Nephron (organoid): ENCODE data around the gene TENM4.

Experiments used
- H3K27ac Mint-ChIP-seq, 3 experiments: 2 replicates each; pipeline ENCODE4 v1.8.0; 2020; ENCODE audit warnings: mixed read lengths in 3 of 3, mild to moderate bottlenecking in 2 of 3, moderate library complexity in 1 of 3
- H3K27me3 Mint-ChIP-seq: 2 replicates; pipeline ENCODE4 v1.8.0; 2021; ENCODE audit warnings: low read depth, mild to moderate bottlenecking, moderate library complexity, mixed read lengths
- H3K36me3 Mint-ChIP-seq: 2 replicates; pipeline ENCODE4 v1.8.0; 2020; ENCODE audit warnings: low read depth, mixed read lengths
- H3K4me1 Mint-ChIP-seq: 2 replicates; pipeline ENCODE4 v1.8.0; 2020; ENCODE audit warnings: mixed read lengths
- H3K4me3 Mint-ChIP-seq, 3 experiments: 2 replicates each; pipeline ENCODE4 v1.8.0; 2020; ENCODE audit warnings: mild to moderate bottlenecking in 3 of 3, mixed read lengths in 3 of 3, moderate library complexity in 2 of 3
- H3K9me3 Mint-ChIP-seq: 2 replicates; pipeline ENCODE4 v1.8.0; 2020; ENCODE audit warnings: mixed read lengths
- CTCF ChIP-seq, 3 experiments: fragments of 200-600 bp; sonication (generic); IDR thresholded peaks; one replicate each; pipeline ENCODE4 v1.5.0; 2021; ENCODE audit warnings: antibody characterized with exemption in 3 of 3; ENCODE audit not compliant: unreplicated experiment in 3 of 3

TENM4 gene

GRCh38 chr11:78732246-78732645 lies 708.6 kb downstream of the TENM4 start:
- Mint-ChIP-seq H3K4me1 (peaks cover 3% of the 10 kb centered on the region), H3K4me3 (no peak overlapping the region), H3K36me3 (peaks cover 65% of the 10 kb centered on the region), H3K27me3 (no peaks in the 10 kb centered on the region), H3K9me3 (no peaks in the 10 kb centered on the region), H3K27ac (no peak overlapping the region)
- no peak for TF ChIP-seq CTCF (IDR thresholded peaks at IDR 0.05; ENCODE audit: unreplicated experiment in 3 of 3)

- Mint-ChIP-seq H3K9me3 (no peaks in the 10 kb centered on the region), H3K4me1 (peaks cover 3% of the 10 kb centered on the region), H3K27ac (no peak overlapping the region), H3K36me3 (peaks cover 61% of the 10 kb centered on the region), H3K27me3 (no peaks in the 10 kb centered on the region), H3K4me3 (no peak overlapping the region)
- no peak for TF ChIP-seq CTCF (IDR thresholded peaks at IDR 0.05; ENCODE audit: unreplicated experiment in 3 of 3)
Observed at GRCh38 chr11:78731027-78731426, 709.8 kb downstream of the TENM4 start.

GRCh38 chr11:78730267-78730824 lies 710.5 kb downstream of the TENM4 start:
- H3K9me3 Mint-ChIP-seq = no peaks in the 10 kb centered on the region

GRCh38 chr11:78727816-78728215 lies 713.0 kb downstream of the TENM4 start:
- H3K9me3 Mint-ChIP-seq = no peaks in the 10 kb centered on the region
- no peak overlapping the region for H3K4me3 Mint-ChIP-seq
- H3K36me3 Mint-ChIP-seq = peaks cover 78% of the 10 kb centered on the region
- TF ChIP-seq CTCF (IDR thresholded peaks at IDR 0.05; ENCODE audit: unreplicated experiment in 3 of 3) = no peak
- H3K27ac Mint-ChIP-seq = no peak overlapping the region
- no peaks in the 10 kb centered on the region for H3K27me3 Mint-ChIP-seq
- no peaks in the 10 kb centered on the region for H3K4me1 Mint-ChIP-seq

More at GRCh38 chr11:78730267-78730824, 710.5 kb downstream of the TENM4 start:
- Mint-ChIP-seq H3K27ac (no peak overlapping the region), H3K27me3 (no peaks in the 10 kb centered on the region), H3K4me3 (no peak overlapping the region), H3K4me1 (peaks cover 3% of the 10 kb centered on the region), H3K36me3 (peaks cover 67% of the 10 kb centered on the region)
- TF ChIP-seq CTCF (IDR thresholded peaks at IDR 0.05; ENCODE audit: unreplicated experiment in 3 of 3) = no peak

- no peaks in the 10 kb centered on the region for H3K4me1 Mint-ChIP-seq
- peaks cover 79% of the 10 kb centered on the region for H3K36me3 Mint-ChIP-seq
- H3K4me3 Mint-ChIP-seq = no peak overlapping the region
- H3K9me3 Mint-ChIP-seq = no peaks in the 10 kb centered on the region
- no peaks in the 10 kb centered on the region for H3K27me3 Mint-ChIP-seq
- no peak overlapping the region for H3K27ac Mint-ChIP-seq
- no peak for TF ChIP-seq CTCF (IDR thresholded peaks at IDR 0.05; ENCODE audit: unreplicated experiment in 3 of 3)
Observed at GRCh38 chr11:78725200-78725599, 715.6 kb downstream of the TENM4 start.

GRCh38 chr11:78722786-78723185 lies 718.0 kb downstream of the TENM4 start:
- H3K4me1 Mint-ChIP-seq = no peaks in the 10 kb centered on the region
- H3K27me3 Mint-ChIP-seq = no peaks in the 10 kb centered on the region
- no peak overlapping the region for H3K4me3 Mint-ChIP-seq
- H3K27ac Mint-ChIP-seq = no peak overlapping the region
- H3K36me3 Mint-ChIP-seq = peaks cover 76% of the 10 kb centered on the region
- TF ChIP-seq CTCF (IDR thresholded peaks at IDR 0.05; ENCODE audit: unreplicated experiment in 3 of 3) = no peak
- no peaks in the 10 kb centered on the region for H3K9me3 Mint-ChIP-seq
